Fibroblast of skin of left biceps (primary cell): ENCODE measurements around the gene ROBO3.

ENCODE experiments used
- DNase-seq, 2 experiments: peaks; one replicate each; pipeline ENCODE4 v3.0.0-alpha.2; 2013; ENCODE audit warnings: low read depth in 2 of 2

ROBO3 gene

GRCh38 chr11:124891373-124891861, 26.2 kb downstream of the ROBO3 start:
- DNase-seq: no peak

- no peak for DNase-seq
These were observed 26.9 kb downstream of the ROBO3 start for GRCh38 chr11:124892146-124892545.

GRCh38 chr11:124892750-124893454, 27.7 kb downstream of the ROBO3 start:
- no peak for DNase-seq

GRCh38 chr11:124893781-124894401, 28.7 kb downstream of the ROBO3 start:
- DNase-seq: no peak

GRCh38 chr11:124894606-124895430, 29.6 kb downstream of the ROBO3 start:
- DNase-seq: no peak

- no peak for DNase-seq
These were observed 30.3 kb downstream of the ROBO3 start for GRCh38 chr11:124895471-124895971.

- DNase-seq: no peak
These were observed 31.0 kb downstream of the ROBO3 start for GRCh38 chr11:124896071-124896750.

GRCh38 chr11:124896821-124897391, 31.7 kb downstream of the ROBO3 start:
- DNase-seq: no peak

GRCh38 chr11:124897674-124898262, 32.5 kb downstream of the ROBO3 start, which contains the start of gene ROBO4:
TSS of gene ROBO4 (minus strand) at chr11:124897865. CDS start at chr11:124897795, 70 bp downstream.
- DNase-seq: no peak

GRCh38 chr11:124898263-124898680, 33.0 kb downstream of the ROBO3 start:
- peak; percentile 76 to 79 for DNase-seq

GRCh38 chr11:124898711-124899110, 33.5 kb downstream of the ROBO3 start:
- peak; percentile 38 to 50 for DNase-seq

- no peak for DNase-seq
These were observed 34.3 kb downstream of the ROBO3 start for GRCh38 chr11:124899383-124900145.

- peak; percentile 74 to 76 for DNase-seq
These were observed 35.2 kb downstream of the ROBO3 start for GRCh38 chr11:124900464-124900863.

GRCh38 chr11:124902616-124903015, 37.4 kb downstream of the ROBO3 start:
- DNase-seq: no peak

- DNase-seq: no peak
These were observed 50.5 kb downstream of the ROBO3 start for GRCh38 chr11:124915541-124916369.

GRCh38 chr11:124916370-124916710, 51.1 kb downstream of the ROBO3 start:
- DNase-seq: no peak

- DNase-seq: no peak
These were observed 51.9 kb downstream of the ROBO3 start for GRCh38 chr11:124917115-124917637.

- DNase-seq: no peak
These were observed 53.7 kb downstream of the ROBO3 start, which contains the start of gene HEPN1 for GRCh38 chr11:124918950-124919349. TSS of gene HEPN1 (plus strand) at chr11:124919250.

GRCh38 chr11:124919898-124920297, 54.7 kb downstream of the ROBO3 start:
- DNase-seq: no peak
